SU-DHL-6 (cell line): ENCODE results near the gene SDK2.

Experiments
- CTCF ChIP-seq: fragments of 200-600 bp; sonication (generic); IDR thresholded peaks from one replicate; pipeline ENCODE4 v1.5.1; 2017; ENCODE audit warnings: antibody characterized with exemption, mild to moderate bottlenecking, low read length, moderate library complexity; ENCODE audit not compliant: insufficient read depth, poor library complexity, severe bottlenecking
- EZH2phosphoT487 ChIP-seq: fragments of 200-600 bp; sonication (generic), shearing (Covaris generic); conservative IDR thresholded peaks from 2 replicates; pipeline ENCODE4 v1.6.1; 2018; ENCODE audit warnings: mild to moderate bottlenecking, antibody characterized with exemption, low read length, moderate library complexity, mixed read lengths

- TF ChIP-seq CTCF = no peak
- TF ChIP-seq EZH2phosphoT487 = no peak
Measured at GRCh38 chr17:73334771-73335513, 309.3 kb downstream of the SDK2 start.
